Activated T-cell treated with anti-CD3 and anti-CD28 coated beads, Interleukin-2, amount 50 U/mL, for 4 hours (primary cell): ENCODE measurements around the gene IFNW1. TPM values are rescaled to one million over a fixed set of nuclear protein-coding genes. Genes with fewer than 3 reads are reported as not detected.

Experiments used
- total RNA-seq, 3 donors: library from RNA; stranded (reverse); gene quantifications; one replicate each; pipeline ENCODE4 v1.2.1, GENCODE V29; 2021

Gene IFNW1
- total RNA-seq, 3 donors from 2014 or later = not detected

Other genes starting within 250 kb of the IFNW1 start
- gene HACD4, start 110.2 kb downstream of the IFNW1 start, total RNA-seq = 1 to 10 TPM; 1.2 to 1.4 (median 1.2) TPM
- gene IFNB1, start 63.9 kb downstream of the IFNW1 start, total RNA-seq = not detected
- gene IFNA21, start 24.8 kb upstream of the IFNW1 start, total RNA-seq = not detected
- not detected for gene IFNA4, start 45.8 kb upstream of the IFNW1 start, total RNA-seq
- not detected for gene IFNA7, start 60.4 kb upstream of the IFNW1 start, total RNA-seq
- not detected for gene IFNA10, start 65.3 kb upstream of the IFNW1 start, total RNA-seq
- not detected for gene IFNA16, start 75.5 kb upstream of the IFNW1 start, total RNA-seq
- not detected for gene IFNA17, start 86.4 kb upstream of the IFNW1 start, total RNA-seq
- gene IFNA14, start 98.2 kb upstream of the IFNW1 start, total RNA-seq = not detected
- gene IFNA5, start 163.5 kb upstream of the IFNW1 start, total RNA-seq = not detected
- 10 to 100 TPM; 11.8 to 13.5 (median 12.9) TPM for gene KLHL9, start 193.6 kb upstream of the IFNW1 start, total RNA-seq
- gene IFNA6, start 209.1 kb upstream of the IFNW1 start, total RNA-seq = not detected
- not detected for gene IFNA13, start 226.2 kb upstream of the IFNW1 start, total RNA-seq
- gene IFNA2, start 243.6 kb upstream of the IFNW1 start, total RNA-seq = not detected